ENCODE measurements around the gene MYB.

DNA sequence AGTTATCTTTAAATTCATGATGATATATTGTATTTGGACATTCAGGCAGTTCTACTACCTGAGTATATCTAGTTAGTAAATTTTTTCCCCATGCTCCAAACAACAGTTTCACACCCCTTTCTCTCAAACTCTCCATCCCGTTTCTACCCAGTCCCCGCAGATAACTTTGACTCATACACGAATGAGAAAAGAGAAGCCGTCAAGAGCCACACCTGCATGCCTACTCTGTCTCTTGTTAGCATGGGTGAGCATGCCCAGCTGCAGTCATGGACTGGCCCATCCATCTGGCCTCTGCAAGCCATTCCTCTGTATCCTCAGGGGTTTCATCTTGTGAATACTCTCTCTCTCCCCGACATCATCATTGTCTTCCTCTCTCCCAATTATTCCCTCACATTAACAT, 41.5 kb downstream of the MYB start:
- TF ChIP-seq EZH2 (IDR thresholded peaks at IDR 0.05; ENCODE audit: borderline replicate concordance, low read depth, low read length, severe bottlenecking) (no peak), POLR2A (IDR thresholded peaks at IDR 0.05; ENCODE audit: low read depth, low read length) (no peak)

Data from endothelial cell of umbilical vein (primary cell).